Glutamatergic neuron (in vitro differentiated cells): ENCODE measurements around the gene GPR3. TPM values are rescaled to one million over a fixed set of nuclear protein-coding genes. Genes with fewer than 3 reads are reported as not detected.
"Not testable (repeated sequence)": the region's sequence is repeated elsewhere in the genome, so short reads cannot be mapped to it uniquely, and the experiment has no call there.

ENCODE experiments used
- DNase-seq: peaks from one replicate; pipeline ENCODE4 v3.0.0; 2022
- H3K27ac Mint-ChIP-seq: one replicate; pipeline ENCODE4 v1.8.0; 2020; ENCODE audit warnings: mild to moderate bottlenecking, mixed read lengths, inconsistent platforms; ENCODE audit not compliant: unreplicated experiment
- H3K27me3 Mint-ChIP-seq: one replicate; pipeline ENCODE4 v1.8.0; 2020; ENCODE audit warnings: mild to moderate bottlenecking, moderate library complexity, mixed read lengths, inconsistent platforms; ENCODE audit not compliant: unreplicated experiment
- H3K36me3 Mint-ChIP-seq: one replicate; pipeline ENCODE4 v1.8.0; 2020; ENCODE audit warnings: mild to moderate bottlenecking, mixed read lengths, inconsistent platforms; ENCODE audit not compliant: unreplicated experiment
- H3K4me1 Mint-ChIP-seq: one replicate; pipeline ENCODE4 v1.8.0; 2020; ENCODE audit warnings: mild to moderate bottlenecking, low read depth, mixed read lengths, inconsistent platforms; ENCODE audit not compliant: unreplicated experiment
- H3K4me3 Mint-ChIP-seq: one replicate; pipeline ENCODE4 v1.8.0; 2020; ENCODE audit warnings: mild to moderate bottlenecking, mixed read lengths, inconsistent platforms; ENCODE audit not compliant: unreplicated experiment
- H3K9me3 Mint-ChIP-seq: one replicate; pipeline ENCODE4 v1.8.0; 2020; ENCODE audit warnings: mild to moderate bottlenecking, moderate library complexity, mixed read lengths, inconsistent platforms; ENCODE audit not compliant: unreplicated experiment
- CTCF ChIP-seq: fragments of 200-600 bp; sonication (generic); IDR thresholded peaks from one replicate; pipeline ENCODE4 v1.5.0; 2021; ENCODE audit not compliant: partially characterized antibody, unreplicated experiment
- total RNA-seq: library from RNA; stranded (reverse); fragmentation: NEBNext Ultra II Directional; extraction: Animal tissue kit (Norgen Biotek cat#: 25700); gene quantifications from one replicate; pipeline ENCODE4 v1.2.1, GENCODE V29; 2021; ENCODE audit not compliant: unreplicated experiment

The GPR3 gene
- total RNA-seq, 1 donor from 2014 or later: 1.5 TPM

GRCh38 chr1:27403065-27403726 is 10.8 kb downstream of the GPR3 start:
- peaks cover 5% of the 10 kb centered on the region for H3K27me3 Mint-ChIP-seq
- H3K4me3 Mint-ChIP-seq: no peak overlapping the region
- H3K4me1 Mint-ChIP-seq: peaks cover 21% of the 10 kb centered on the region
- peak overlapping the region; percentile 43 for H3K27ac Mint-ChIP-seq
- H3K36me3 Mint-ChIP-seq: no peaks in the 10 kb centered on the region
- H3K9me3 Mint-ChIP-seq: peaks cover 2% of the 10 kb centered on the region
- TF ChIP-seq CTCF: no peak
- DNase-seq: no peak

DNA sequence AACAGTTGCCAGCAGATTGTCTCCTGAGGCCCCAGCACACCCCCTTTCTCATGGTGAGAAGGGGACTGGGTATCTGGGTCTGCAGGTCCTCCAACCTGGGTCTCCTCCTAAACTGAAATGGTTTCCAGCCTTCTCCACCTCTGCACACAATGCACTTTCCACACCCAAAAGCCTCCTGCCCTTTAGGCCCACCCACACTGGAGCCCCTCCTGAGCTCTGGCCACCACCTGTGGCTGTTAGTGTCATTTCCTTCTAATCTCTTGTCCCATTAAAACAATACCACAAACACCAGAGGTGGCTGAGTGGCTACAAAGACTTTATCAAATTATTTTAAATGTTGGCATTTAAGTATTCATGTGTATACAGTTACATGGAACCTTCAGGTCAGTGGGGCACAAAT is 11.5 kb downstream of the GPR3 start:
- peaks cover 20% of the 10 kb centered on the region for H3K4me1 Mint-ChIP-seq
- H3K4me3 Mint-ChIP-seq: no peak overlapping the region
- no peaks in the 10 kb centered on the region for H3K36me3 Mint-ChIP-seq

GRCh38 chr1:27405074-27405473 is 12.7 kb downstream of the GPR3 start:
- peaks cover 2% of the 10 kb centered on the region for H3K9me3 Mint-ChIP-seq
- H3K36me3 Mint-ChIP-seq: no peaks in the 10 kb centered on the region
- H3K4me1 Mint-ChIP-seq: peaks cover 15% of the 10 kb centered on the region
- DNase-seq: peak; percentile 35
- no peak for TF ChIP-seq CTCF
- H3K27ac Mint-ChIP-seq: no peak overlapping the region
- peaks cover 5% of the 10 kb centered on the region for H3K27me3 Mint-ChIP-seq
- H3K4me3 Mint-ChIP-seq: no peak overlapping the region

More for the DNA sequence above, 11.5 kb downstream of the GPR3 start:
- TF ChIP-seq CTCF: no peak
- DNase-seq: no peak
- Mint-ChIP-seq H3K27ac (peak overlapping the region; percentile 15), H3K9me3 (peaks cover 2% of the 10 kb centered on the region), H3K27me3 (peaks cover 5% of the 10 kb centered on the region)

GRCh38 chr1:27405598-27406361 is 13.4 kb downstream of the GPR3 start:
- not testable (repeated sequence) for H3K4me3 Mint-ChIP-seq, H3K9me3 Mint-ChIP-seq, H3K27me3 Mint-ChIP-seq, DNase-seq, H3K36me3 Mint-ChIP-seq, H3K27ac Mint-ChIP-seq
- H3K4me1 Mint-ChIP-seq: peaks cover 16% of the 10 kb centered on the region

GRCh38 chr1:27406362-27406680 is 13.9 kb downstream of the GPR3 start:
- H3K9me3 Mint-ChIP-seq: no peaks in the 10 kb centered on the region
- no peak for DNase-seq
- no peak overlapping the region for H3K27ac Mint-ChIP-seq
- peaks cover 2% of the 10 kb centered on the region for H3K27me3 Mint-ChIP-seq
- H3K4me1 Mint-ChIP-seq: peaks cover 19% of the 10 kb centered on the region
- H3K36me3 Mint-ChIP-seq: no peaks in the 10 kb centered on the region
- no peak overlapping the region for H3K4me3 Mint-ChIP-seq
- TF ChIP-seq CTCF: no peak

DNA sequence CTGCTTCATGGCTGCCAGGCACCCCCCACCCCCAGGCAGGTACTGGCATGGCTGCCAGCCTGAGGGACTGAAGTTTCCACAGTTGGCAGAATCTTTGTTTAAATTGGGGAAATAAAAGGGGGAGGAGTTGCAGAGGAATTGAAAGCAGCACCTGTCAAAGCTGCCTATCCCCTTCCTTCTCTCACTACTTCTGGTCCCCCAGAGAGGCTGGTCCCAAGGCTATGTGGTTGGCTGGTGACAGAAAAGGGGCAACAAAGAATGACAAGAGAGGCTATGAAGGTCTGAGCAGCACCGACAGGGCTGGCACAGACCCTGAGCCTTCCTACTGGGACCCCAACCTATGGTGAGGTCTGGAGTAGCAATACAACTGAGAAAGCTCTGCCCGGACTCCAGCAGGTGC is 14.4 kb downstream of the GPR3 start:
- H3K27me3 Mint-ChIP-seq, H3K27ac Mint-ChIP-seq, H3K36me3 Mint-ChIP-seq, H3K4me3 Mint-ChIP-seq, H3K9me3 Mint-ChIP-seq, DNase-seq: not testable (repeated sequence)
- H3K4me1 Mint-ChIP-seq: peaks cover 19% of the 10 kb centered on the region
